IPS-15b (cell line): ENCODE data around the gene C22orf39.
"Not testable (repeated sequence)": the region's sequence is repeated elsewhere in the genome, so short reads cannot be mapped to it uniquely, and the experiment has no call there.

ENCODE experiments used
- H3K27me3 ChIP-seq: one replicate; pipeline ENCODE4 v1.6.1; 2013; ENCODE audit warnings: low read length; ENCODE audit not compliant: control insufficient read depth, insufficient read depth
- H3K36me3 ChIP-seq: one replicate; pipeline ENCODE4 v1.6.1; 2013; ENCODE audit warnings: low read length; ENCODE audit not compliant: control insufficient read depth, insufficient read depth
- H3K4me1 ChIP-seq: one replicate; pipeline ENCODE4 v1.6.1; 2013; ENCODE audit warnings: mild to moderate bottlenecking, low read length; ENCODE audit not compliant: control insufficient read depth, insufficient read depth
- H3K4me3 ChIP-seq: one replicate; pipeline ENCODE4 v1.5.1; 2013; ENCODE audit warnings: low read depth, low read length
- H3K9ac ChIP-seq: one replicate; pipeline ENCODE4 v1.6.1; 2013; ENCODE audit warnings: low read depth, mild to moderate bottlenecking, low read length
- H3K9me3 ChIP-seq: one replicate; pipeline ENCODE4 v1.6.1; 2013; ENCODE audit warnings: mild to moderate bottlenecking, low read length; ENCODE audit not compliant: control insufficient read depth, insufficient read depth

The C22orf39 gene

GRCh38 chr22:19448739-19449421 is 1.4 kb upstream of the C22orf39 start:
- Histone ChIP-seq H3K4me3 (peak overlapping the region; percentile 86), H3K27me3 (peaks cover 6% of the 10 kb centered on the region), H3K36me3 (peaks cover 10% of the 10 kb centered on the region), H3K9me3 (no peaks in the 10 kb centered on the region), H3K9ac (no peak overlapping the region), H3K4me1 (no peaks in the 10 kb centered on the region)

GRCh38 chr22:19448076-19448607 is 631 bp upstream of the C22orf39 start:
- Histone ChIP-seq H3K9me3 (no peaks in the 10 kb centered on the region), H3K4me3 (peak overlapping the region; percentile 86), H3K27me3 (peaks cover 6% of the 10 kb centered on the region), H3K4me1 (no peaks in the 10 kb centered on the region), H3K36me3 (peaks cover 4% of the 10 kb centered on the region), H3K9ac (peak overlapping the region; percentile 71)

- peak overlapping the region; percentile 86 for H3K4me3 ChIP-seq
- peaks cover 4% of the 10 kb centered on the region for H3K36me3 ChIP-seq
These were observed 745 bp downstream of the C22orf39 start for GRCh38 chr22:19446603-19447329.

GRCh38 chr22:19445279-19445982 is 2.1 kb downstream of the C22orf39 start:
- H3K9ac ChIP-seq, H3K27me3 ChIP-seq, H3K4me1 ChIP-seq, H3K36me3 ChIP-seq, H3K4me3 ChIP-seq, H3K9me3 ChIP-seq: not testable (repeated sequence)

More at GRCh38 chr22:19446603-19447329, 745 bp downstream of the C22orf39 start:
- Histone ChIP-seq H3K9me3 (no peaks in the 10 kb centered on the region), H3K9ac (peak overlapping the region; percentile 73), H3K4me1 (no peaks in the 10 kb centered on the region), H3K27me3 (peaks cover 6% of the 10 kb centered on the region)

GRCh38 chr22:19443544-19444211 is 3.8 kb downstream of the C22orf39 start:
- H3K36me3 ChIP-seq, result no peaks in the 10 kb centered on the region
- H3K9ac ChIP-seq, result no peak overlapping the region

GRCh38 chr22:19442166-19442565 is 5.3 kb downstream of the C22orf39 start:
- Histone ChIP-seq H3K36me3 (no peaks in the 10 kb centered on the region), H3K9me3 (no peaks in the 10 kb centered on the region), H3K4me3 (no peak overlapping the region), H3K4me1 (no peaks in the 10 kb centered on the region), H3K27me3 (peaks cover 6% of the 10 kb centered on the region), H3K9ac (no peak overlapping the region)

More at GRCh38 chr22:19443544-19444211, 3.8 kb downstream of the C22orf39 start:
- Histone ChIP-seq H3K9me3 (no peaks in the 10 kb centered on the region), H3K4me1 (no peaks in the 10 kb centered on the region), H3K4me3 (no peak overlapping the region), H3K27me3 (peaks cover 6% of the 10 kb centered on the region)

GRCh38 chr22:19440411-19441195 is 6.9 kb downstream of the C22orf39 start:
- Histone ChIP-seq H3K9ac (no peak overlapping the region), H3K27me3 (no peaks in the 10 kb centered on the region), H3K9me3 (no peaks in the 10 kb centered on the region)

GRCh38 chr22:19438298-19438697 is 9.2 kb downstream of the C22orf39 start:
- Histone ChIP-seq H3K27me3 (no peaks in the 10 kb centered on the region), H3K4me3 (no peak overlapping the region), H3K36me3 (peaks cover 7% of the 10 kb centered on the region), H3K9me3 (no peaks in the 10 kb centered on the region), H3K9ac (no peak overlapping the region), H3K4me1 (no peaks in the 10 kb centered on the region)

More at GRCh38 chr22:19440411-19441195, 6.9 kb downstream of the C22orf39 start:
- Histone ChIP-seq H3K36me3 (no peaks in the 10 kb centered on the region), H3K4me1 (no peaks in the 10 kb centered on the region), H3K4me3 (no peak overlapping the region)

GRCh38 chr22:19436444-19437161 is 10.9 kb downstream of the C22orf39 start:
- not testable (repeated sequence) for H3K9me3 ChIP-seq, H3K4me3 ChIP-seq, H3K36me3 ChIP-seq, H3K27me3 ChIP-seq, H3K4me1 ChIP-seq, H3K9ac ChIP-seq

- no peaks in the 10 kb centered on the region for H3K9me3 ChIP-seq
- no peak overlapping the region for H3K9ac ChIP-seq
- peaks cover 7% of the 10 kb centered on the region for H3K36me3 ChIP-seq
- H3K4me3 ChIP-seq, result no peak overlapping the region
- no peaks in the 10 kb centered on the region for H3K27me3 ChIP-seq
- H3K4me1 ChIP-seq, result peaks cover 4% of the 10 kb centered on the region
These were observed 12.5 kb downstream of the C22orf39 start for GRCh38 chr22:19434829-19435580.
